OCI-LY7 (cell line): ENCODE measurements around the gene KAZN. TPM values are rescaled to one million over a fixed set of nuclear protein-coding genes. Genes with fewer than 3 reads are reported as not detected.

Experiments used
- BruUV-seq: library from RNA; stranded (reverse); fragments of 400-500 nt; replicated peaks from 2 replicates; lab custom pipeline; 2021; lab: Mats Ljungman, UMichigan
- CTCF ChIA-PET: fragments of 300-600 bp; sonication (Branson Sonifier 250); formaldehyde crosslinking; loops from one replicate; lab custom pipeline; 2022; ENCODE audit warnings: antibody characterized with exemption; ENCODE audit not compliant: unreplicated experiment; lab: Charles Lee
- POLR2A ChIA-PET: fragments of 300-600 bp; sonication (Branson Sonifier 250); formaldehyde crosslinking; loops from one replicate; lab custom pipeline; 2022; ENCODE audit warnings: antibody characterized with exemption; lab: Charles Lee
- DNase-seq: peaks from one replicate; pipeline ENCODE4 v3.0.0-alpha.2; 2015; ENCODE audit warnings: low spot score
- H2AFZ ChIP-seq: fragments of 200-600 bp; sonication (generic), shearing (Covaris generic); 2 replicates; pipeline ENCODE4 v1.6.1; 2014; ENCODE audit warnings: mild to moderate bottlenecking, antibody characterized with exemption, low read length, moderate library complexity
- H3K27ac ChIP-seq: fragments of 200-600 bp; sonication (generic); 2 replicates; pipeline ENCODE4 v1.5.1; 2014; ENCODE audit warnings: mixed run types, low read depth, mild to moderate bottlenecking, moderate library complexity, low read length, inconsistent platforms; ENCODE audit not compliant: poor library complexity, severe bottlenecking
- H3K36me3 ChIP-seq: fragments of 200-600 bp; sonication (generic); 2 replicates; pipeline ENCODE4 v1.6.1; 2014; ENCODE audit warnings: mild to moderate bottlenecking, antibody characterized with exemption, low read length, moderate library complexity, mixed read lengths; ENCODE audit not compliant: insufficient read depth
- H3K4me1 ChIP-seq: fragments of 200-600 bp; sonication (generic); 2 replicates; pipeline ENCODE4 v1.5.1; 2014; ENCODE audit warnings: mild to moderate bottlenecking, low read length; ENCODE audit not compliant: insufficient read depth, poor library complexity, severe bottlenecking
- H3K4me2 ChIP-seq: fragments of 200-600 bp; sonication (generic); 2 replicates; pipeline ENCODE4 v1.6.1; 2014; ENCODE audit warnings: mild to moderate bottlenecking, low read length
- H3K4me3 ChIP-seq: fragments of 200-600 bp; sonication (generic); 2 replicates; pipeline ENCODE4 v1.5.1; 2014; ENCODE audit warnings: mild to moderate bottlenecking, low read depth, low read length; ENCODE audit not compliant: poor library complexity, severe bottlenecking
- H3K79me2 ChIP-seq: fragments of 200-600 bp; sonication (generic); 2 replicates; pipeline ENCODE4 v1.6.1; 2016; ENCODE audit warnings: low read depth, mild to moderate bottlenecking, low read length, moderate library complexity, mixed read lengths; ENCODE audit not compliant: insufficient read depth
- H3K9me2 ChIP-seq: fragments of 200-600 bp; sonication (generic); 2 replicates; pipeline ENCODE4 v1.6.1; 2016; ENCODE audit warnings: mild to moderate bottlenecking, low read length, mixed read lengths; ENCODE audit not compliant: insufficient read depth
- H3K9me3 ChIP-seq: fragments of 200-600 bp; sonication (generic); 2 replicates; pipeline ENCODE4 v1.6.1; 2014; ENCODE audit warnings: mild to moderate bottlenecking, mixed run types, low read length, mixed read lengths
- H4K20me1 ChIP-seq: fragments of 200-600 bp; sonication (generic); 2 replicates; pipeline ENCODE4 v1.6.1; 2014; ENCODE audit warnings: mild to moderate bottlenecking, antibody characterized with exemption, low read length, moderate library complexity, mixed read lengths; ENCODE audit not compliant: insufficient read depth
- CTCF ChIP-seq: fragments of 200-600 bp; sonication (generic); conservative IDR thresholded peaks from 2 replicates; pipeline ENCODE4 v1.5.1; 2014; ENCODE audit warnings: mild to moderate bottlenecking, antibody characterized with exemption, low read length, moderate library complexity, mixed read lengths
- EZH2phosphoT487 ChIP-seq: fragments of 200-600 bp; sonication (generic); IDR thresholded peaks from 2 replicates; pipeline ENCODE4 v1.6.1; 2018; ENCODE audit warnings: low read depth, borderline replicate concordance, mild to moderate bottlenecking, mixed run types, antibody characterized with exemption, low read length, moderate library complexity, mixed read lengths
- intact Hi-C: fragments of 100-400 bp; cut with micrococcal nuclease; formaldehyde crosslinking; loops from one replicate; pipeline ENCODE4 v1.10.0; 2022; ENCODE audit not compliant: unreplicated experiment
- total RNA-seq, 2 experiments: library from RNA; depleted of rRNA in 1 of 2; stranded (reverse); fragments of >200 nt in 1 of 2; shearing (Covaris generic) in 1 of 2; gene quantifications; 2 replicates each; pipeline ENCODE4 v1.2.3, GENCODE V29; 2014 to 2022

Gene KAZN
- total RNA-seq, 2 experiments from 2014 or later: 0.40 to 2.4 TPM

- Histone ChIP-seq H3K4me2 (no peak overlapping the region), H3K27ac (no peak overlapping the region), H3K36me3 (no peaks in the 10 kb centered on the region), H3K79me2 (no peaks in the 10 kb centered on the region), H3K9me2 (no peaks in the 10 kb centered on the region), H2AFZ (no peak overlapping the region), H3K9me3 (no peaks in the 10 kb centered on the region), H3K4me3 (no peak overlapping the region), H3K4me1 (peaks cover 3% of the 10 kb centered on the region), H4K20me1 (no peaks in the 10 kb centered on the region)
- BruUV-seq: no TSS peak
- intact Hi-C loops: no loop called here
- CTCF ChIA-PET: no interaction called here
- POLR2A ChIA-PET: interaction anchor here (1.0 kb wide), 1 partner anchor 9 kb away, joined by 3 read pairs; no protein-coding TSS in a partner anchor
- TF ChIP-seq EZH2phosphoT487 (no peak), CTCF (no peak)
- DNase-seq: no peak
These were observed 168.6 kb downstream of the KAZN start for GRCh38 chr1:14767075-14767474.

GRCh38 chr1:14768582-14769304, 170.3 kb downstream of the KAZN start:
- Histone ChIP-seq H3K9me2 (no peaks in the 10 kb centered on the region), H3K36me3 (no peaks in the 10 kb centered on the region), H4K20me1 (no peaks in the 10 kb centered on the region), H2AFZ (no peak overlapping the region), H3K9me3 (no peaks in the 10 kb centered on the region), H3K4me2 (no peak overlapping the region), H3K4me3 (no peak overlapping the region), H3K4me1 (no peaks in the 10 kb centered on the region), H3K79me2 (no peaks in the 10 kb centered on the region), H3K27ac (no peak overlapping the region)
- no peak for TF ChIP-seq CTCF
- no peak for TF ChIP-seq EZH2phosphoT487
- CTCF ChIA-PET: no interaction called here
- no peak for DNase-seq
- intact Hi-C loops: no loop called here
- no TSS peak for BruUV-seq
- POLR2A ChIA-PET: no interaction called here
